HEK293T (cell line): ENCODE data around the gene S100A8.

ENCODE experiments used
- ARNT ChIP-seq: fragments of 450-650 bp; IDR thresholded peaks from 2 replicates; pipeline ENCODE4 v1.6.1; 2017; ENCODE audit warnings: mild to moderate bottlenecking
- BHLHE40 ChIP-seq: fragments of 450-650 bp; IDR thresholded peaks from 2 replicates; pipeline ENCODE4 v1.6.1; 2016; ENCODE audit warnings: mild to moderate bottlenecking, moderate library complexity, borderline replicate concordance
- CTBP1 ChIP-seq: fragments of 450-650 bp; IDR thresholded peaks from 2 replicates; pipeline ENCODE4 v1.6.1; 2016; ENCODE audit warnings: borderline replicate concordance
- ELF4 ChIP-seq: fragments of 450-650 bp; IDR thresholded peaks from 2 replicates; pipeline ENCODE4 v1.6.1; 2017; ENCODE audit warnings: antibody characterized with exemption
- FOXK2 ChIP-seq: fragments of 450-650 bp; IDR thresholded peaks from 2 replicates; pipeline ENCODE4 v1.6.1; 2016; ENCODE audit warnings: mild to moderate bottlenecking
- FOXM1 ChIP-seq: fragments of 450-650 bp; IDR thresholded peaks from 2 replicates; pipeline ENCODE4 v1.6.1; 2017; ENCODE audit warnings: mild to moderate bottlenecking, borderline replicate concordance
- HDGF ChIP-seq: fragments of 450-650 bp; IDR thresholded peaks from 2 replicates; pipeline ENCODE4 v1.6.1; 2017; ENCODE audit warnings: antibody characterized with exemption, borderline replicate concordance
- NFRKB ChIP-seq: fragments of 450-650 bp; IDR thresholded peaks from 2 replicates; pipeline ENCODE4 v1.6.1; 2016; ENCODE audit warnings: mild to moderate bottlenecking, moderate library complexity
- SP1 ChIP-seq: fragments of 450-650 bp; IDR thresholded peaks from 2 replicates; pipeline ENCODE4 v1.6.1; 2017
- SUZ12 ChIP-seq: fragments of 450-650 bp; IDR thresholded peaks from 2 replicates; pipeline ENCODE4 v1.6.1; 2016; ENCODE audit warnings: mild to moderate bottlenecking
- TARDBP ChIP-seq: fragments of 450-650 bp; IDR thresholded peaks from 2 replicates; pipeline ENCODE4 v1.6.1; 2016
- ZNF384 ChIP-seq: fragments of 450-650 bp; IDR thresholded peaks from 2 replicates; pipeline ENCODE4 v1.6.1; 2016

GRCh38 chr1:153364766-153365666, 25.9 kb downstream of the S100A8 start:
- TF ChIP-seq TARDBP (no peak), ARNT (no peak), CTBP1 (no peak), BHLHE40 (no peak), SUZ12 (no peak), ELF4 (no peak), ZNF384 (no peak), FOXK2 (no peak), SP1 (no peak), HDGF (no peak), FOXM1 (no peak), NFRKB (no peak)
